GM12892 (cell line): ENCODE results near the gene CDH23.

Source experiments
- POLR2A ChIP-seq: IDR thresholded peaks from 2 replicates; pipeline ENCODE4 v1.6.1; 2011; ENCODE audit warnings: low read depth, low read length, control low read depth
- POLR2AphosphoS5 ChIP-seq: IDR thresholded peaks from 2 replicates; pipeline ENCODE4 v1.6.1; 2011; ENCODE audit warnings: low read depth, low read length, control low read depth
- TAF1 ChIP-seq: IDR thresholded peaks from 2 replicates; pipeline ENCODE4 v1.6.1; 2011; ENCODE audit warnings: low read depth, mild to moderate bottlenecking, control low read depth, low read length, borderline replicate concordance

GRCh38 chr10:71432101-71432905, 35.6 kb downstream of the CDH23 start:
- TF ChIP-seq POLR2AphosphoS5 (no peak), POLR2A (no peak), TAF1 (no peak)
